GM23338 (cell line): ENCODE results near the gene UBQLN4. TPM values are rescaled to one million over a fixed set of nuclear protein-coding genes. Genes with fewer than 3 reads are reported as not detected.

Source experiments
- ATAC-seq: fragments of 200-7000 bp; cut with Tn5 transposase; 3 replicates; pipeline ENCODE4 v1.9.1; 2020
- DNase-seq: peaks from one replicate; pipeline ENCODE4 v3.0.0-alpha.2; 2015; ENCODE audit warnings: low spot score
- H2AFZ ChIP-seq: fragments of 200-600 bp; sonication (generic); 2 replicates; pipeline ENCODE4 v1.8.0; 2016; ENCODE audit warnings: antibody characterized with exemption, mild to moderate bottlenecking, moderate library complexity
- H3F3A ChIP-seq: fragments of 200-600 bp; sonication (generic); replicated peaks from 2 replicates; pipeline ENCODE4 v1.8.0; 2017; ENCODE audit warnings: antibody characterized with exemption, mixed run types, low read depth
- H3K27ac ChIP-seq: fragments of 200-600 bp; sonication (generic); 2 replicates; pipeline ENCODE4 v1.6.1; 2016; ENCODE audit warnings: low read depth
- H3K27me3 ChIP-seq: fragments of 200-600 bp; sonication (generic); 2 replicates; pipeline ENCODE4 v1.8.0; 2016; ENCODE audit warnings: mild to moderate bottlenecking, mixed run types, moderate library complexity; ENCODE audit not compliant: insufficient read depth
- H3K36me3 ChIP-seq: fragments of 200-600 bp; sonication (generic); 2 replicates; pipeline ENCODE4 v1.8.0; 2016; ENCODE audit warnings: mild to moderate bottlenecking; ENCODE audit not compliant: insufficient read depth
- H3K4me1 ChIP-seq: fragments of 200-600 bp; sonication (generic); 2 replicates; pipeline ENCODE4 v1.8.0; 2016; ENCODE audit warnings: mild to moderate bottlenecking, moderate library complexity; ENCODE audit not compliant: insufficient read depth
- H3K4me2 ChIP-seq: fragments of 200-600 bp; sonication (generic); 2 replicates; pipeline ENCODE4 v1.7.1; 2017; ENCODE audit warnings: mixed run types
- H3K4me3 ChIP-seq: fragments of 200-600 bp; sonication (generic); 2 replicates; pipeline ENCODE4 v1.6.1; 2016; ENCODE audit warnings: mixed run types
- H3K79me2 ChIP-seq: fragments of 200-600 bp; sonication (generic); replicated peaks from 2 replicates; pipeline ENCODE4 v1.8.0; 2017; ENCODE audit warnings: mild to moderate bottlenecking; ENCODE audit not compliant: insufficient read depth
- H3K9me2 ChIP-seq: fragments of 200-600 bp; sonication (generic); 2 replicates; pipeline ENCODE4 v1.8.0; 2017; ENCODE audit not compliant: insufficient read depth
- H4K20me1 ChIP-seq: fragments of 200-600 bp; sonication (generic); replicated peaks from 2 replicates; pipeline ENCODE4 v1.8.0; 2017; ENCODE audit warnings: mild to moderate bottlenecking; ENCODE audit not compliant: insufficient read depth
- H3K27ac Mint-ChIP-seq: 2 replicates; pipeline ENCODE4 v1.8.0; 2020; ENCODE audit warnings: inconsistent platforms, mild to moderate bottlenecking, moderate library complexity, mixed read lengths
- H3K27me3 Mint-ChIP-seq: 3 replicates; pipeline ENCODE4 v1.8.0; 2022; ENCODE audit warnings: low read depth, mild to moderate bottlenecking, moderate library complexity, mixed read lengths, inconsistent platforms; ENCODE audit not compliant: insufficient read depth, poor library complexity
- H3K36me3 Mint-ChIP-seq: 3 replicates; pipeline ENCODE4 v1.8.0; 2021; ENCODE audit warnings: low read depth, mild to moderate bottlenecking, inconsistent platforms, moderate library complexity, mixed read lengths
- H3K4me1 Mint-ChIP-seq: 3 replicates; pipeline ENCODE4 v1.8.0; 2020; ENCODE audit warnings: mild to moderate bottlenecking, inconsistent platforms, mixed read lengths
- H3K4me3 Mint-ChIP-seq: 3 replicates; pipeline ENCODE4 v1.8.0; 2021; ENCODE audit warnings: moderate library complexity, mild to moderate bottlenecking, inconsistent platforms, mixed read lengths
- H3K9me3 Mint-ChIP-seq: 3 replicates; pipeline ENCODE4 v1.8.0; 2020; ENCODE audit warnings: moderate library complexity, mild to moderate bottlenecking, inconsistent platforms, mixed read lengths
- CREB1 ChIP-seq: fragments of 250-450 bp; sonication (Bioruptor Pico); IDR thresholded peaks from 2 replicates; pipeline ENCODE4 v1.5.0; 2020; ENCODE audit warnings: low read depth, mild to moderate bottlenecking, moderate library complexity
- EZH2 ChIP-seq: fragments of 200-600 bp; sonication (generic); IDR thresholded peaks from one replicate; pipeline ENCODE4 v1.8.0; 2017; ENCODE audit warnings: antibody characterized with exemption, mild to moderate bottlenecking, low read depth; ENCODE audit not compliant: unreplicated experiment
- EZH2phosphoT487 ChIP-seq: fragments of 200-600 bp; sonication (generic); IDR thresholded peaks from one replicate; pipeline ENCODE4 v1.8.1; 2018; ENCODE audit warnings: antibody characterized with exemption; ENCODE audit not compliant: unreplicated experiment
- JUNB ChIP-seq: IDR thresholded peaks from one replicate; pipeline ENCODE4 v1.6.1; 2016; ENCODE audit warnings: antibody characterized with exemption; ENCODE audit not compliant: unreplicated experiment
- NANOG ChIP-seq: IDR thresholded peaks from 2 replicates; pipeline ENCODE4 v1.6.1; 2016; ENCODE audit warnings: antibody characterized with exemption, borderline replicate concordance
- POLR2AphosphoS5 ChIP-seq: IDR thresholded peaks from 2 replicates; pipeline ENCODE4 v1.6.1; 2016; ENCODE audit warnings: antibody characterized with exemption, low read depth
- STAT1 ChIP-seq: IDR thresholded peaks from one replicate; pipeline ENCODE4 v1.6.1; 2016; ENCODE audit warnings: antibody characterized with exemption; ENCODE audit not compliant: unreplicated experiment
- ZNF114 ChIP-seq: fragments of 250-450 bp; sonication (Bioruptor Pico); IDR thresholded peaks from 2 replicates; pipeline ENCODE4 v1.5.0; 2020; ENCODE audit warnings: mild to moderate bottlenecking, moderate library complexity
- ZNF331 ChIP-seq: fragments of 250-450 bp; sonication (Bioruptor Pico); IDR thresholded peaks from 2 replicates; pipeline ENCODE4 v1.5.0; 2020; ENCODE audit warnings: low read depth, mild to moderate bottlenecking, moderate library complexity
- polyA plus RNA-seq: library from polyadenylated mRNA; unstranded; fragments of >200 nt; fragmentation: Nextera tagmentation; extraction: Ambion mirVana; gene quantifications from 2 replicates; pipeline ENCODE4 v1.2.1, GENCODE V29; 2016
- total RNA-seq: library from RNA; depleted of rRNA; stranded (reverse); fragments of >200 nt; shearing (Covaris generic); gene quantifications from 2 replicates; pipeline ENCODE4 v1.2.3, GENCODE V29; 2014
- TF ChIP-seq, protein P1 (sequence below), 2 experiments: fragments of 200-600 bp in 1 of 2; sonication (generic) in 1 of 2; conservative IDR thresholded peaks; 2 replicates each; pipeline versions ENCODE4 v1.5.1 to v1.6.1; 2016 to 2017; ENCODE audit warnings: antibody characterized with exemption in 2 of 2, low read depth in 2 of 2, mild to moderate bottlenecking in 2 of 2, moderate library complexity in 1 of 2
- TF ChIP-seq, protein P2 (sequence below): IDR thresholded peaks from one replicate; pipeline ENCODE4 v1.6.1; 2018; ENCODE audit warnings: antibody characterized with exemption; ENCODE audit not compliant: unreplicated experiment
- TF ChIP-seq, protein P3 (sequence below): IDR thresholded peaks from 2 replicates; pipeline ENCODE4 v1.6.1; 2016; ENCODE audit warnings: antibody characterized with exemption
- TF ChIP-seq, protein P4 (sequence below): fragments of 250-450 bp; sonication (Bioruptor Pico); IDR thresholded peaks from 2 replicates; pipeline ENCODE4 v1.5.0; 2020; ENCODE audit warnings: mild to moderate bottlenecking, moderate library complexity

Gene UBQLN4
- total and polyA plus RNA-seq, 2 experiments from 2014 or later, result 10.0 to 30.5 TPM

DNA sequence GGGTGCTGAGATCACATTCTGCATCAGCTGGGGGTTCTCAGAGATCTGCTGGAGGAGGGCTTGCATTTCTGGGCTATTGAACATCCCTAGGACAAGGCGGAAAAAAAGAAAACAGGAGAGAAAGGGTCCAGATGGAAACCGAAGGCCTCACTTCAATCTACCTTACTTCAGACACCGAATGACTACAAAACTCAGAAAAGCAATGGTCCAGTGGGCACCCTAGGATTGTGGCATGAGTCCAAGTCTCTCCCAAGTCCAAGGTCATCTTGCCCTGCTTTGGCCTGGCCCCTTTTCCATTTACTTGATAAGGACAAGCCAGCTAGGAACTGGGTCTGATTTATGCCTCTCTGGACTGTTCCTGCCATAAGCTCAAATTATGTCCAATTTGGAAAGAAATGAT, 10.8 kb downstream of the UBQLN4 start:
- Mint-ChIP-seq H3K27me3 (peaks cover 2% of the 10 kb centered on the region), H3K4me3 (no peak overlapping the region), H3K36me3 (peaks cover 49% of the 10 kb centered on the region), H3K27ac (no peak overlapping the region), H3K4me1 (no peaks in the 10 kb centered on the region), H3K9me3 (no peaks in the 10 kb centered on the region)
- no peaks in the 10 kb centered on the region for H3K4me1 ChIP-seq
- peaks cover 4% of the 10 kb centered on the region; the same call in 1 of the 2 replicates for H3F3A ChIP-seq
- TF ChIP-seq NANOG (no peak), EZH2phosphoT487 (no peak), EZH2 (no peak), JUNB (no peak), POLR2AphosphoS5 (no peak), ZNF331 (CRISPR knock-in tag) (no peak), STAT1 (no peak), CREB1 (no peak), ZNF114 (CRISPR knock-in tag) (no peak)
- TF ChIP-seq, protein P1, sequence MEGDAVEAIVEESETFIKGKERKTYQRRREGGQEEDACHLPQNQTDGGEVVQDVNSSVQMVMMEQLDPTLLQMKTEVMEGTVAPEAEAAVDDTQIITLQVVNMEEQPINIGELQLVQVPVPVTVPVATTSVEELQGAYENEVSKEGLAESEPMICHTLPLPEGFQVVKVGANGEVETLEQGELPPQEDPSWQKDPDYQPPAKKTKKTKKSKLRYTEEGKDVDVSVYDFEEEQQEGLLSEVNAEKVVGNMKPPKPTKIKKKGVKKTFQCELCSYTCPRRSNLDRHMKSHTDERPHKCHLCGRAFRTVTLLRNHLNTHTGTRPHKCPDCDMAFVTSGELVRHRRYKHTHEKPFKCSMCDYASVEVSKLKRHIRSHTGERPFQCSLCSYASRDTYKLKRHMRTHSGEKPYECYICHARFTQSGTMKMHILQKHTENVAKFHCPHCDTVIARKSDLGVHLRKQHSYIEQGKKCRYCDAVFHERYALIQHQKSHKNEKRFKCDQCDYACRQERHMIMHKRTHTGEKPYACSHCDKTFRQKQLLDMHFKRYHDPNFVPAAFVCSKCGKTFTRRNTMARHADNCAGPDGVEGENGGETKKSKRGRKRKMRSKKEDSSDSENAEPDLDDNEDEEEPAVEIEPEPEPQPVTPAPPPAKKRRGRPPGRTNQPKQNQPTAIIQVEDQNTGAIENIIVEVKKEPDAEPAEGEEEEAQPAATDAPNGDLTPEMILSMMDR (conservative IDR thresholded peaks at IDR 0.05; ENCODE audit: low read depth in 2 of 2), result no peak
- TF ChIP-seq, protein P2, sequence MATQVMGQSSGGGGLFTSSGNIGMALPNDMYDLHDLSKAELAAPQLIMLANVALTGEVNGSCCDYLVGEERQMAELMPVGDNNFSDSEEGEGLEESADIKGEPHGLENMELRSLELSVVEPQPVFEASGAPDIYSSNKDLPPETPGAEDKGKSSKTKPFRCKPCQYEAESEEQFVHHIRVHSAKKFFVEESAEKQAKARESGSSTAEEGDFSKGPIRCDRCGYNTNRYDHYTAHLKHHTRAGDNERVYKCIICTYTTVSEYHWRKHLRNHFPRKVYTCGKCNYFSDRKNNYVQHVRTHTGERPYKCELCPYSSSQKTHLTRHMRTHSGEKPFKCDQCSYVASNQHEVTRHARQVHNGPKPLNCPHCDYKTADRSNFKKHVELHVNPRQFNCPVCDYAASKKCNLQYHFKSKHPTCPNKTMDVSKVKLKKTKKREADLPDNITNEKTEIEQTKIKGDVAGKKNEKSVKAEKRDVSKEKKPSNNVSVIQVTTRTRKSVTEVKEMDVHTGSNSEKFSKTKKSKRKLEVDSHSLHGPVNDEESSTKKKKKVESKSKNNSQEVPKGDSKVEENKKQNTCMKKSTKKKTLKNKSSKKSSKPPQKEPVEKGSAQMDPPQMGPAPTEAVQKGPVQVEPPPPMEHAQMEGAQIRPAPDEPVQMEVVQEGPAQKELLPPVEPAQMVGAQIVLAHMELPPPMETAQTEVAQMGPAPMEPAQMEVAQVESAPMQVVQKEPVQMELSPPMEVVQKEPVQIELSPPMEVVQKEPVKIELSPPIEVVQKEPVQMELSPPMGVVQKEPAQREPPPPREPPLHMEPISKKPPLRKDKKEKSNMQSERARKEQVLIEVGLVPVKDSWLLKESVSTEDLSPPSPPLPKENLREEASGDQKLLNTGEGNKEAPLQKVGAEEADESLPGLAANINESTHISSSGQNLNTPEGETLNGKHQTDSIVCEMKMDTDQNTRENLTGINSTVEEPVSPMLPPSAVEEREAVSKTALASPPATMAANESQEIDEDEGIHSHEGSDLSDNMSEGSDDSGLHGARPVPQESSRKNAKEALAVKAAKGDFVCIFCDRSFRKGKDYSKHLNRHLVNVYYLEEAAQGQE, result no peak
- TF ChIP-seq, protein P3, sequence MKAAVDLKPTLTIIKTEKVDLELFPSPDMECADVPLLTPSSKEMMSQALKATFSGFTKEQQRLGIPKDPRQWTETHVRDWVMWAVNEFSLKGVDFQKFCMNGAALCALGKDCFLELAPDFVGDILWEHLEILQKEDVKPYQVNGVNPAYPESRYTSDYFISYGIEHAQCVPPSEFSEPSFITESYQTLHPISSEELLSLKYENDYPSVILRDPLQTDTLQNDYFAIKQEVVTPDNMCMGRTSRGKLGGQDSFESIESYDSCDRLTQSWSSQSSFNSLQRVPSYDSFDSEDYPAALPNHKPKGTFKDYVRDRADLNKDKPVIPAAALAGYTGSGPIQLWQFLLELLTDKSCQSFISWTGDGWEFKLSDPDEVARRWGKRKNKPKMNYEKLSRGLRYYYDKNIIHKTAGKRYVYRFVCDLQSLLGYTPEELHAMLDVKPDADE, result no peak
- TF ChIP-seq, protein P4, sequence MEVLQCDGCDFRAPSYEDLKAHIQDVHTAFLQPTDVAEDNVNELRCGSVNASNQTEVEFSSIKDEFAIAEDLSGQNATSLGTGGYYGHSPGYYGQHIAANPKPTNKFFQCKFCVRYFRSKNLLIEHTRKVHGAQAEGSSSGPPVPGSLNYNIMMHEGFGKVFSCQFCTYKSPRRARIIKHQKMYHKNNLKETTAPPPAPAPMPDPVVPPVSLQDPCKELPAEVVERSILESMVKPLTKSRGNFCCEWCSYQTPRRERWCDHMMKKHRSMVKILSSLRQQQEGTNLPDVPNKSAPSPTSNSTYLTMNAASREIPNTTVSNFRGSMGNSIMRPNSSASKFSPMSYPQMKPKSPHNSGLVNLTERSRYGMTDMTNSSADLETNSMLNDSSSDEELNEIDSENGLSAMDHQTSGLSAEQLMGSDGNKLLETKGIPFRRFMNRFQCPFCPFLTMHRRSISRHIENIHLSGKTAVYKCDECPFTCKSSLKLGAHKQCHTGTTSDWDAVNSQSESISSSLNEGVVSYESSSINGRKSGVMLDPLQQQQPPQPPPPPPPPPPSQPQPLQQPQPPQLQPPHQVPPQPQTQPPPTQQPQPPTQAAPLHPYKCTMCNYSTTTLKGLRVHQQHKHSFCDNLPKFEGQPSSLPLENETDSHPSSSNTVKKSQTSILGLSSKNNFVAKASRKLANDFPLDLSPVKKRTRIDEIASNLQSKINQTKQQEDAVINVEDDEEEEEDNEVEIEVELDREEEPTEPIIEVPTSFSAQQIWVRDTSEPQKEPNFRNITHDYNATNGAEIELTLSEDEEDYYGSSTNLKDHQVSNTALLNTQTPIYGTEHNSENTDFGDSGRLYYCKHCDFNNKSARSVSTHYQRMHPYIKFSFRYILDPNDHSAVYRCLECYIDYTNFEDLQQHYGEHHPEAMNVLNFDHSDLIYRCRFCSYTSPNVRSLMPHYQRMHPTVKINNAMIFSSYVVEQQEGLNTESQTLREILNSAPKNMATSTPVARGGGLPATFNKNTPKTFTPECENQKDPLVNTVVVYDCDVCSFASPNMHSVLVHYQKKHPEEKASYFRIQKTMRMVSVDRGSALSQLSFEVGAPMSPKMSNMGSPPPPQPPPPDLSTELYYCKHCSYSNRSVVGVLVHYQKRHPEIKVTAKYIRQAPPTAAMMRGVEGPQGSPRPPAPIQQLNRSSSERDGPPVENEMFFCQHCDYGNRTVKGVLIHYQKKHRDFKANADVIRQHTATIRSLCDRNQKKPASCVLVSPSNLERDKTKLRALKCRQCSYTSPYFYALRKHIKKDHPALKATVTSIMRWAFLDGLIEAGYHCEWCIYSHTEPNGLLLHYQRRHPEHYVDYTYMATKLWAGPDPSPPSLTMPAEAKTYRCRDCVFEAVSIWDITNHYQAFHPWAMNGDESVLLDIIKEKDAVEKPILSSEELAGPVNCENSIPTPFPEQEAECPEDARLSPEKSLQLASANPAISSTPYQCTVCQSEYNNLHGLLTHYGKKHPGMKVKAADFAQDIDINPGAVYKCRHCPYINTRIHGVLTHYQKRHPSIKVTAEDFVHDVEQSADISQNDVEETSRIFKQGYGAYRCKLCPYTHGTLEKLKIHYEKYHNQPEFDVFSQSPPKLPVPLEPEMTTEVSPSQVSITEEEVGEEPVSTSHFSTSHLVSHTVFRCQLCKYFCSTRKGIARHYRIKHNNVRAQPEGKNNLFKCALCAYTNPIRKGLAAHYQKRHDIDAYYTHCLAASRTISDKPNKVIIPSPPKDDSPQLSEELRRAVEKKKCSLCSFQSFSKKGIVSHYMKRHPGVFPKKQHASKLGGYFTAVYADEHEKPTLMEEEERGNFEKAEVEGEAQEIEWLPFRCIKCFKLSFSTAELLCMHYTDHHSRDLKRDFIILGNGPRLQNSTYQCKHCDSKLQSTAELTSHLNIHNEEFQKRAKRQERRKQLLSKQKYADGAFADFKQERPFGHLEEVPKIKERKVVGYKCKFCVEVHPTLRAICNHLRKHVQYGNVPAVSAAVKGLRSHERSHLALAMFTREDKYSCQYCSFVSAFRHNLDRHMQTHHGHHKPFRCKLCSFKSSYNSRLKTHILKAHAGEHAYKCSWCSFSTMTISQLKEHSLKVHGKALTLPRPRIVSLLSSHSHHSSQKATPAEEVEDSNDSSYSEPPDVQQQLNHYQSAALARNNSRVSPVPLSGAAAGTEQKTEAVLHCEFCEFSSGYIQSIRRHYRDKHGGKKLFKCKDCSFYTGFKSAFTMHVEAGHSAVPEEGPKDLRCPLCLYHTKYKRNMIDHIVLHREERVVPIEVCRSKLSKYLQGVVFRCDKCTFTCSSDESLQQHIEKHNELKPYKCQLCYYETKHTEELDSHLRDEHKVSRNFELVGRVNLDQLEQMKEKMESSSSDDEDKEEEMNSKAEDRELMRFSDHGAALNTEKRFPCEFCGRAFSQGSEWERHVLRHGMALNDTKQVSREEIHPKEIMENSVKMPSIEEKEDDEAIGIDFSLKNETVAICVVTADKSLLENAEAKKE, result no peak
- no peak overlapping the region for H2AFZ ChIP-seq
- H4K20me1 ChIP-seq, result peaks cover 3% of the 10 kb centered on the region; the same call in 1 of the 2 replicates
- H3K79me2 ChIP-seq, result no peaks in the 10 kb centered on the region
- H3K27ac ChIP-seq, result no peak overlapping the region
- peaks cover 6% of the 10 kb centered on the region for H3K36me3 ChIP-seq
- DNase-seq (no peak), ATAC-seq (no peak)
- H3K27me3 ChIP-seq, result no peaks in the 10 kb centered on the region
- H3K9me2 ChIP-seq, result no peaks in the 10 kb centered on the region
- no peak overlapping the region for H3K4me2 ChIP-seq
- H3K4me3 ChIP-seq, result no peak overlapping the region
